ENCODE measurements around the gene MTG2.
A peak's percentile ranks its signal among the peaks of the same experiment; 100 is the strongest.

MTG2 gene

DNA sequence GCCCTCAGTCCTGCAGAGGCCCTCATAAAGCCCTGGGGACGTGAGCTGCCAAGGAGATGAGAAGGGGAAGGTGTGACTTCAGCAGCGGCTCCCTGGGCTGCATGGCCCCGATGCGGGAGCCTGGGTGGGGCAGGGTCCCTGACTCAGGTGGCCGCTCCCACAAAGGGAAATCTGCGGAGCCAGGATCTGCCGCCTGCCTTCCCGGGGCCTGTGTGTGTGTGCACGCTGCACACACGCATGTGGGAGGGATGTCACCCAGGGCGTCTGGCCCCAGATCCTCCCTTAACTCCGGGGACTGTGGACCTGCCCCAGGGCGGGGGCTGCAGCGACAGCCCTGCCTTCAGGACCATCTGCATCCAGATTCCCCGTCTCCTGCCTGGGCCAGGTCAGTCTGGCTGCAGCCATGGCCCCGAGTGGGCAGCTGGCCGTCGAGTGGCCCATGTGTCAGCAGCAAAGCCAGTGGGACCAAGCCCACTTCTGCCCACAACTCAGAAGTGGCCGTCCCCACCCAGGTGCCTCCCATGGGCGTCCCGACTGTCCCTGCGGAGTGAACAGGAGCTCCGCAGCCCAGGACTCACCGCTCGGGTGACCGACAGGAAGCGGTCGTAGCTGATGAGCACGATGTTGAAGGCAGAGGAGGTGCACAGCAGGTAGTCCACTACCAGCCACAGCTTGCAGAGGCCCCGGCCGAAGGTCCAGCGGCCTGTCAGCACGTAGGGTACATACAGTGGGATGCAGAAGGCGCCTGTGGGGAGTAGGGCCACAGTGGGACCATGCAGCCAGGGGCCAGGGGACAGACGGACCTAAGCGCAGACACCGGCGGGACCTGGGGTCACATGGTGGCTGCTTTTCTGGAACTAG, 35.3 kb downstream of the MTG2 start:
- H3K4me1 ChIP-seq (ENCODE audit: control insufficient read depth, insufficient read depth, low read length): peaks cover 2% of the 10 kb centered on the region; the same call in 1 of the 2 replicates
- no peak overlapping the region for H3K4me3 ChIP-seq (ENCODE audit: low read depth, low read length)
- no peaks in the 10 kb centered on the region for H3K9me3 ChIP-seq (ENCODE audit: control insufficient read depth, insufficient read depth, low read depth, low read length)
- ChIA-PET CTCF (interaction anchor here (0.5 kb wide), 1 partner anchor 30 kb away, joined by 3 read pairs; no protein-coding TSS in a partner anchor), POLR2A (no interaction called here)
- H3K27ac ChIP-seq (ENCODE audit: extremely low read depth, low read depth, low read length): no peak overlapping the region
- TF ChIP-seq ZNF274 (IDR thresholded peaks at IDR 0.05; ENCODE audit: low read length) (no peak), ZNF274 (tag by site-specific recombination; IDR thresholded peaks at IDR 0.05; ENCODE audit: borderline replicate concordance) (no peak), ZNF404 (tag by site-specific recombination; IDR thresholded peaks at IDR 0.05) (no peak), ZNF654 (tag by site-specific recombination; IDR thresholded peaks at IDR 0.05; ENCODE audit: low read depth) (no peak), ZNF830 (tag by site-specific recombination; IDR thresholded peaks at IDR 0.05; ENCODE audit: low read depth) (no peak), SP7 (tag by site-specific recombination; IDR thresholded peaks at IDR 0.05) (no peak), ZNF280D (tag by site-specific recombination; IDR thresholded peaks at IDR 0.05) (no peak), MYNN (tag by site-specific recombination; IDR thresholded peaks at IDR 0.05; ENCODE audit: borderline replicate concordance) (no peak), ZNF133 (tag by site-specific recombination; IDR thresholded peaks at IDR 0.05) (no peak), ZNF549 (tag by site-specific recombination; IDR thresholded peaks at IDR 0.05) (no peak), TRIM28 (IDR thresholded peaks at IDR 0.05; ENCODE audit: borderline replicate concordance, low read length) (no peak), AEBP2 (tag by site-specific recombination; IDR thresholded peaks at IDR 0.05; ENCODE audit: borderline replicate concordance) (no peak), SETDB1 (IDR thresholded peaks at IDR 0.05; ENCODE audit: insufficient read length, low read length) (no peak), HOXA7 (CRISPR knock-in tag; IDR thresholded peaks at IDR 0.05; ENCODE audit: borderline replicate concordance) (no peak)
- H3K36me3 ChIP-seq (ENCODE audit: control insufficient read depth in 2 of 2, insufficient read depth in 1 of 2, low read length in 2 of 2): no peaks in the 10 kb centered on the region

DNA sequence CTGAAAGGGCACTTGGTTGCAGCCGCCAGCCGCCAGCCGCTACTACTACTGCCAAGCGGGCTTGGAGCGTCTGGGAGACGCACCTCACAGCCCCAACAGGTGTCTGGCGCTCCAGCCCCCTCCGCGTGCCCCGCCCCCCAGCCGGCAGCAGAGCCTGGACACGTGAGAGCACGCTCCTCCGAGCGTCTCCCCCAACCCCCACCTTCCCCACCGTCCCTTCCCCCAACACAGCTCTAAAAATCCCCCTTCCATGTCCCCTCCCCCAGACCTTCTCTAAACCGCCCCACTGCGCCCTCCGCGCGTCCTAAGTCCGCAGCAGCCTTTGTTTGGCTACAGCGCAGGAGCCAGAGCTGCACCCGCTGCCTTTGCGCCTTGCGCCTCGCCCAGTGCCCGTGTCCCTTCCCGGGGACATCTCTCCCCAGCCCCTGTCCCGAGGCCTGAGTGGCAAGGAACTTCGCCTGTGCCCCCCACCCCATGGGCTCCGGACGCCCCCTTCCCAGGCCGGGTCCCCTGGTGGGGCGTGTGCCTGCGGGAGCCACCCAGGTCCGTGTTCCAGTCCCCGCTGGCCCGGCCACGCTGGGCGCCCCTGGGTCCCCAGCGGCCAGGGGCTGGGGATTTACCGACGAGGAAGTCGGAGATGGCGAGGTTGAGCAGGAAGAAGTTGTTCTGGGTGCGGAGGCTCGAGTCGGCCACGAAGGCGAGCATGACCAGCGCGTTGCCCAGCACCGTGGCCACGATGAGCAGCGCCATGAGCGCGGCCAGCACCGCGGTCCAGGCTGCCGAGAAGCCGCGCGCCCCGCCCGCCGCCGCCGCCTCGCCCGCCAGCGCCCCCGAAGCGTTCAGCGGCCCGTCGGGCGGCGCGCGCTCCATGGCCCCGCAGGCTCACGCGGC, 36.5 kb downstream of the MTG2 start:
- CTCF ChIA-PET: interaction anchor here (0.6 kb wide), 1 partner anchor 164 kb away, joined by 3 read pairs; no protein-coding TSS in a partner anchor
- Histone ChIP-seq H3K27ac (ENCODE audit: extremely low read depth, low read depth, low read length) (no peak overlapping the region), H3K4me1 (ENCODE audit: control insufficient read depth, insufficient read depth, low read length) (peaks cover 2% of the 10 kb centered on the region; the same call in 1 of the 2 replicates), H3K9me3 (ENCODE audit: control insufficient read depth, insufficient read depth, low read depth, low read length) (no peaks in the 10 kb centered on the region), H3K4me3 (ENCODE audit: low read depth, low read length) (no peak overlapping the region), H3K36me3 (ENCODE audit: control insufficient read depth in 2 of 2, insufficient read depth in 1 of 2, low read length in 2 of 2) (no peaks in the 10 kb centered on the region)
- POLR2A ChIA-PET: no interaction called here
- TF ChIP-seq ZNF600 (tag by site-specific recombination; IDR thresholded peaks at IDR 0.05) (peak; percentile 65), ZNF223 (tag by site-specific recombination; IDR thresholded peaks at IDR 0.05) (no peak), ZNF404 (tag by site-specific recombination; IDR thresholded peaks at IDR 0.05) (no peak), ZNF610 (tag by site-specific recombination; IDR thresholded peaks at IDR 0.05; ENCODE audit: borderline replicate concordance) (no peak), SCRT2 (tag by site-specific recombination; IDR thresholded peaks at IDR 0.05) (peak; percentile 98), ZNF23 (tag by site-specific recombination; IDR thresholded peaks at IDR 0.05; ENCODE audit: borderline replicate concordance) (no peak), ZNF37A (tag by site-specific recombination; IDR thresholded peaks at IDR 0.05) (no peak), IKZF3 (tag by site-specific recombination; IDR thresholded peaks at IDR 0.05) (no peak), ZFHX2 (tag by site-specific recombination; conservative IDR thresholded peaks at IDR 0.05) (no peak), ZNF747 (tag by site-specific recombination; IDR thresholded peaks at IDR 0.05) (no peak), ZNF707 (tag by site-specific recombination; IDR thresholded peaks at IDR 0.05) (no peak), GLI4 (tag by site-specific recombination; IDR thresholded peaks at IDR 0.05) (no peak), ZNF394 (tag by site-specific recombination; IDR thresholded peaks at IDR 0.05; ENCODE audit: borderline replicate concordance) (no peak), ZNF768 (tag by site-specific recombination; IDR thresholded peaks at IDR 0.05) (no peak), ZBTB17 (tag by site-specific recombination; IDR thresholded peaks at IDR 0.05) (no peak)
- TF ChIP-seq, protein P1, sequence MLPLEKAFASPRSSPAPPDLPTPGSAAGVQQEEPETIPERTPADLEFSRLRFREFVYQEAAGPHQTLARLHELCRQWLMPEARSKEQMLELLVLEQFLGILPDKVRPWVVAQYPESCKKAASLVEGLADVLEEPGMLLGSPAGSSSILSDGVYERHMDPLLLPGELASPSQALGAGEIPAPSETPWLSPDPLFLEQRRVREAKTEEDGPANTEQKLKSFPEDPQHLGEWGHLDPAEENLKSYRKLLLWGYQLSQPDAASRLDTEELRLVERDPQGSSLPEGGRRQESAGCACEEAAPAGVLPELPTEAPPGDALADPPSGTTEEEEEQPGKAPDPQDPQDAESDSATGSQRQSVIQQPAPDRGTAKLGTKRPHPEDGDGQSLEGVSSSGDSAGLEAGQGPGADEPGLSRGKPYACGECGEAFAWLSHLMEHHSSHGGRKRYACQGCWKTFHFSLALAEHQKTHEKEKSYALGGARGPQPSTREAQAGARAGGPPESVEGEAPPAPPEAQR (tag by site-specific recombination; IDR thresholded peaks at IDR 0.05): no peak
